Measurements from ENCODE around the gene GPR156.

The GPR156 gene

GRCh38 chr3:120130656-120131055 is 154.4 kb downstream of the GPR156 start:
- no peak for DNase-seq (ENCODE audit: low read depth)
- no peak for TF ChIP-seq CTCF (conservative IDR thresholded peaks at IDR 0.05; ENCODE audit: low read length)
- H3K4me3 ChIP-seq (ENCODE audit: low read length) = no peak overlapping the region

GRCh38 chr3:120129718-120130513 is 155.1 kb downstream of the GPR156 start:
- TF ChIP-seq CTCF (conservative IDR thresholded peaks at IDR 0.05; ENCODE audit: low read length) = no peak
- no peak for DNase-seq (ENCODE audit: low read depth)
- no peak overlapping the region for H3K4me3 ChIP-seq (ENCODE audit: low read length)

- TF ChIP-seq CTCF (conservative IDR thresholded peaks at IDR 0.05; ENCODE audit: low read length) = no peak
- no peak for DNase-seq (ENCODE audit: low read depth)
- no peak overlapping the region for H3K4me3 ChIP-seq (ENCODE audit: low read length)
Observed at GRCh38 chr3:120129051-120129450, 156.0 kb downstream of the GPR156 start.

- no peak for DNase-seq (ENCODE audit: low read depth)
- no peak for TF ChIP-seq CTCF (conservative IDR thresholded peaks at IDR 0.05; ENCODE audit: low read length)
- H3K4me3 ChIP-seq (ENCODE audit: low read length) = no peak overlapping the region
Observed at GRCh38 chr3:120125992-120126391, 159.0 kb downstream of the GPR156 start.

- no peak overlapping the region for H3K4me3 ChIP-seq (ENCODE audit: low read length)
- DNase-seq (ENCODE audit: low read depth) = no peak
- no peak for TF ChIP-seq CTCF (conservative IDR thresholded peaks at IDR 0.05; ENCODE audit: low read length)
Observed at GRCh38 chr3:120119846-120120510, 165.0 kb downstream of the GPR156 start.

All from AG10803 (cell line).